Measurements from ENCODE around the gene IER3. TPM values are rescaled to one million over a fixed set of nuclear protein-coding genes. Genes with fewer than 3 reads are reported as not detected.

IER3 gene
- total and polyA plus RNA-seq, 9 of the 15 experiments (the other 6 are each of a cell fraction or from before 2014, with no cell fraction given): 1.5 to 30.0 (median 11.5) TPM

DNA sequence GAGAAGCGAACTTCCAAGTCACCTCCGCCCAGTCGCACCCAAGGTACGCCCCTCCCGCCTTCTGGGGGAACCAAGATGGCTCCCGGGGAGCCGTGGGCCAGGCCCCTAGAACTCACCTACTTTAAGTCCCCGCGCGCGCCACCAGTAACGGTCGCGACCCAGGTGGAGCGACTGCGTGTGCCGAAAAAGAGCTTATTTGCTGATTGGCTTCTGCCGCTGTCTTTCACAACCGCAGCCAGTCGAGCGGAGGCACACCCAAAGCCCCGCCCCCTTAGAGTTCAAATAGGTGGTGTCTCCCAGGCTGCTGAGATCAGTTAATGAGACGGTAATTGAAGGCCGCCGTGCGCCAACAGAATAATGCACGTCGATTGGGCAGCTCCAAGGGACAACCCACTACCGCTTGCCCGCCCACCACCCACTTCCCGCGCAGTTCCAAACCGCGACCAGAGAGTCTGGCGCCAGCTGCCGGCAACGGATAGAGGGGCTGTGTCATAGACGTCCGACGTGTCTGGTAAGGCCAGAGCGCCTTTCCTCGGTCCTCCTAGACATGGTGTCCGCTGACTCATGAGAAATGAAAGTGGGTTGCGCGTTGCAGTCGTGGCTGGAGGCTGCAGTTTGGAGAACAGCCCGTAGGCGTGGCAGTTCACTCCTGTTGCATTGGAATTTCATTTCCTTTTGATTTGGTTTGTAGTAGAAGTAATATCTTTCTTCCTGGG lies 27.1 kb downstream of the IER3 start, which contains the start of gene MDC1 (continued):
- TF ChIP-seq, protein P1, sequence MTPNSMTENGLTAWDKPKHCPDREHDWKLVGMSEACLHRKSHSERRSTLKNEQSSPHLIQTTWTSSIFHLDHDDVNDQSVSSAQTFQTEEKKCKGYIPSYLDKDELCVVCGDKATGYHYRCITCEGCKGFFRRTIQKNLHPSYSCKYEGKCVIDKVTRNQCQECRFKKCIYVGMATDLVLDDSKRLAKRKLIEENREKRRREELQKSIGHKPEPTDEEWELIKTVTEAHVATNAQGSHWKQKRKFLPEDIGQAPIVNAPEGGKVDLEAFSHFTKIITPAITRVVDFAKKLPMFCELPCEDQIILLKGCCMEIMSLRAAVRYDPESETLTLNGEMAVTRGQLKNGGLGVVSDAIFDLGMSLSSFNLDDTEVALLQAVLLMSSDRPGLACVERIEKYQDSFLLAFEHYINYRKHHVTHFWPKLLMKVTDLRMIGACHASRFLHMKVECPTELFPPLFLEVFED (CRISPR knock-in tag; conservative IDR thresholded peaks at IDR 0.05): 0 out of 2 replicates have a peak, but pooled peaks have one; percentile 36
- TF ChIP-seq, protein P2, sequence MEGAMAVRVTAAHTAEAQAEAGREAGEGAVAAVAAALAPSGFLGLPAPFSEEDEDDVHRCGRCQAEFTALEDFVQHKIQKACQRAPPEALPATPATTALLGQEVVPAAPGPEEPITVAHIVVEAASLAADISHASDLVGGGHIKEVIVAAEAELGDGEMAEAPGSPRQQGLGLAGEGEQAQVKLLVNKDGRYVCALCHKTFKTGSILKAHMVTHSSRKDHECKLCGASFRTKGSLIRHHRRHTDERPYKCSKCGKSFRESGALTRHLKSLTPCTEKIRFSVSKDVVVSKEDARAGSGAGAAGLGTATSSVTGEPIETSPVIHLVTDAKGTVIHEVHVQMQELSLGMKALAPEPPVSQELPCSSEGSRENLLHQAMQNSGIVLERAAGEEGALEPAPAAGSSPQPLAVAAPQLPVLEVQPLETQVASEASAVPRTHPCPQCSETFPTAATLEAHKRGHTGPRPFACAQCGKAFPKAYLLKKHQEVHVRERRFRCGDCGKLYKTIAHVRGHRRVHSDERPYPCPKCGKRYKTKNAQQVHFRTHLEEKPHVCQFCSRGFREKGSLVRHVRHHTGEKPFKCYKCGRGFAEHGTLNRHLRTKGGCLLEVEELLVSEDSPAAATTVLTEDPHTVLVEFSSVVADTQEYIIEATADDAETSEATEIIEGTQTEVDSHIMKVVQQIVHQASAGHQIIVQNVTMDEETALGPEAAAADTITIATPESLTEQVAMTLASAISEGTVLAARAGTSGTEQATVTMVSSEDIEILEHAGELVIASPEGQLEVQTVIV (CRISPR knock-in tag; IDR thresholded peaks at IDR 0.05; ENCODE audit: borderline replicate concordance): no peak
- peak; percentile 86 for TF ChIP-seq POLR2AphosphoS5 (IDR thresholded peaks at IDR 0.05; ENCODE audit: control insufficient read depth, insufficient read depth, low read depth, low read length)
- TF ChIP-seq CXXC5 (CRISPR knock-in tag; IDR thresholded peaks at IDR 0.05): peak; percentile 98
- peak in 1 of 2 experiments; percentile 79; a peak in 2 of 3 replicates for TF ChIP-seq CBX3 (IDR thresholded peaks at IDR 0.05; ENCODE audit: borderline replicate concordance in 1 of 2, low read length in 2 of 2)
- TF ChIP-seq, protein P3, sequence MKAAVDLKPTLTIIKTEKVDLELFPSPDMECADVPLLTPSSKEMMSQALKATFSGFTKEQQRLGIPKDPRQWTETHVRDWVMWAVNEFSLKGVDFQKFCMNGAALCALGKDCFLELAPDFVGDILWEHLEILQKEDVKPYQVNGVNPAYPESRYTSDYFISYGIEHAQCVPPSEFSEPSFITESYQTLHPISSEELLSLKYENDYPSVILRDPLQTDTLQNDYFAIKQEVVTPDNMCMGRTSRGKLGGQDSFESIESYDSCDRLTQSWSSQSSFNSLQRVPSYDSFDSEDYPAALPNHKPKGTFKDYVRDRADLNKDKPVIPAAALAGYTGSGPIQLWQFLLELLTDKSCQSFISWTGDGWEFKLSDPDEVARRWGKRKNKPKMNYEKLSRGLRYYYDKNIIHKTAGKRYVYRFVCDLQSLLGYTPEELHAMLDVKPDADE (conservative IDR thresholded peaks at IDR 0.05; ENCODE audit: control insufficient read depth, low read depth, low read length): peak; percentile 73
- TF ChIP-seq, protein P4, sequence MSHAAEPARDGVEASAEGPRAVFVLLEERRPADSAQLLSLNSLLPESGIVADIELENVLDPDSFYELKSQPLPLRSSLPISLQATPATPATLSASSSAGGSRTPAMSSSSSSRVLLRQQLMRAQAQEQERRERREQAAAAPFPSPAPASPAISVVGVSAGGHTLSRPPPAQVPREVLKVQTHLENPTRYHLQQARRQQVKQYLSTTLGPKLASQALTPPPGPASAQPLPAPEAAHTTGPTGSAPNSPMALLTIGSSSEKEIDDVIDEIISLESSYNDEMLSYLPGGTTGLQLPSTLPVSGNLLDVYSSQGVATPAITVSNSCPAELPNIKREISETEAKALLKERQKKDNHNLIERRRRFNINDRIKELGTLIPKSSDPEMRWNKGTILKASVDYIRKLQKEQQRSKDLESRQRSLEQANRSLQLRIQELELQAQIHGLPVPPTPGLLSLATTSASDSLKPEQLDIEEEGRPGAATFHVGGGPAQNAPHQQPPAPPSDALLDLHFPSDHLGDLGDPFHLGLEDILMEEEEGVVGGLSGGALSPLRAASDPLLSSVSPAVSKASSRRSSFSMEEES (CRISPR knock-in tag; IDR thresholded peaks at IDR 0.05): no peak
- 0 out of 2 replicates have a peak, but pooled peaks have one; percentile 18 for TF ChIP-seq SIN3B (IDR thresholded peaks at IDR 0.05; ENCODE audit: low read depth)
- TF ChIP-seq ZNF212 (CRISPR knock-in tag; IDR thresholded peaks at IDR 0.05): no peak
- no peak for TF ChIP-seq RFX1 (IDR thresholded peaks at IDR 0.05)
- TF ChIP-seq, protein P5, sequence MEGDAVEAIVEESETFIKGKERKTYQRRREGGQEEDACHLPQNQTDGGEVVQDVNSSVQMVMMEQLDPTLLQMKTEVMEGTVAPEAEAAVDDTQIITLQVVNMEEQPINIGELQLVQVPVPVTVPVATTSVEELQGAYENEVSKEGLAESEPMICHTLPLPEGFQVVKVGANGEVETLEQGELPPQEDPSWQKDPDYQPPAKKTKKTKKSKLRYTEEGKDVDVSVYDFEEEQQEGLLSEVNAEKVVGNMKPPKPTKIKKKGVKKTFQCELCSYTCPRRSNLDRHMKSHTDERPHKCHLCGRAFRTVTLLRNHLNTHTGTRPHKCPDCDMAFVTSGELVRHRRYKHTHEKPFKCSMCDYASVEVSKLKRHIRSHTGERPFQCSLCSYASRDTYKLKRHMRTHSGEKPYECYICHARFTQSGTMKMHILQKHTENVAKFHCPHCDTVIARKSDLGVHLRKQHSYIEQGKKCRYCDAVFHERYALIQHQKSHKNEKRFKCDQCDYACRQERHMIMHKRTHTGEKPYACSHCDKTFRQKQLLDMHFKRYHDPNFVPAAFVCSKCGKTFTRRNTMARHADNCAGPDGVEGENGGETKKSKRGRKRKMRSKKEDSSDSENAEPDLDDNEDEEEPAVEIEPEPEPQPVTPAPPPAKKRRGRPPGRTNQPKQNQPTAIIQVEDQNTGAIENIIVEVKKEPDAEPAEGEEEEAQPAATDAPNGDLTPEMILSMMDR (IDR thresholded peaks at IDR 0.05 in 2 of 3, conservative IDR thresholded peaks at IDR 0.05 in 1 of 3; ENCODE audit: insufficient read depth in 2 of 3, low read depth in 1 of 3, low read length in 3 of 3): peak in 2 of 3 experiments; percentile 38 to 52; a peak in 3 of 6 replicates
- TF ChIP-seq, protein P6, sequence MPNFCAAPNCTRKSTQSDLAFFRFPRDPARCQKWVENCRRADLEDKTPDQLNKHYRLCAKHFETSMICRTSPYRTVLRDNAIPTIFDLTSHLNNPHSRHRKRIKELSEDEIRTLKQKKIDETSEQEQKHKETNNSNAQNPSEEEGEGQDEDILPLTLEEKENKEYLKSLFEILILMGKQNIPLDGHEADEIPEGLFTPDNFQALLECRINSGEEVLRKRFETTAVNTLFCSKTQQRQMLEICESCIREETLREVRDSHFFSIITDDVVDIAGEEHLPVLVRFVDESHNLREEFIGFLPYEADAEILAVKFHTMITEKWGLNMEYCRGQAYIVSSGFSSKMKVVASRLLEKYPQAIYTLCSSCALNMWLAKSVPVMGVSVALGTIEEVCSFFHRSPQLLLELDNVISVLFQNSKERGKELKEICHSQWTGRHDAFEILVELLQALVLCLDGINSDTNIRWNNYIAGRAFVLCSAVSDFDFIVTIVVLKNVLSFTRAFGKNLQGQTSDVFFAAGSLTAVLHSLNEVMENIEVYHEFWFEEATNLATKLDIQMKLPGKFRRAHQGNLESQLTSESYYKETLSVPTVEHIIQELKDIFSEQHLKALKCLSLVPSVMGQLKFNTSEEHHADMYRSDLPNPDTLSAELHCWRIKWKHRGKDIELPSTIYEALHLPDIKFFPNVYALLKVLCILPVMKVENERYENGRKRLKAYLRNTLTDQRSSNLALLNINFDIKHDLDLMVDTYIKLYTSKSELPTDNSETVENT (CRISPR knock-in tag; IDR thresholded peaks at IDR 0.05): peak; percentile 99
- TF ChIP-seq RNF2 (IDR thresholded peaks at IDR 0.05): peak; percentile 92; the same call in 1 of the 2 replicates
- TF ChIP-seq FIP1L1 (IDR thresholded peaks at IDR 0.05; ENCODE audit: low read depth, low read length, poor library complexity, severe bottlenecking): no peak
- peak; percentile 89 for TF ChIP-seq GATAD2B (IDR thresholded peaks at IDR 0.05; ENCODE audit: borderline replicate concordance)
